Fibroblast of villous mesenchyme (primary cell): Measurements from ENCODE around the gene HBP1. TPM values are rescaled to one million over a fixed set of nuclear protein-coding genes. Genes with fewer than 3 reads are reported as not detected.
"Not testable (repeated sequence)": the region's sequence is repeated elsewhere in the genome, so short reads cannot be mapped to it uniquely, and the experiment has no call there.

Source experiments
- DNase-seq: peaks from one replicate; pipeline ENCODE4 v3.0.0-alpha.2; 2010; ENCODE audit warnings: low read depth
- H3K4me3 ChIP-seq: 2 replicates; pipeline ENCODE4 v1.5.1; 2011; ENCODE audit warnings: low read depth, mild to moderate bottlenecking, low read length
- CTCF ChIP-seq: IDR thresholded peaks from 2 replicates; pipeline ENCODE4 v1.5.1; 2012; ENCODE audit warnings: low read depth, mild to moderate bottlenecking, low read length; ENCODE audit not compliant: insufficient read depth
- total RNA-seq: library from RNA; depleted of rRNA; stranded (reverse); fragments of >200 nt; gene quantifications from 2 replicates; pipeline ENCODE4 v1.2.3, GENCODE V29; 2012

HBP1 gene
- total RNA-seq, 1 donor = 66.9 TPM

GRCh38 chr7:107128748-107129147 is 40.1 kb upstream of the HBP1 start:
- no peak for TF ChIP-seq CTCF
- no peak overlapping the region for H3K4me3 ChIP-seq
- DNase-seq = no peak

DNA sequence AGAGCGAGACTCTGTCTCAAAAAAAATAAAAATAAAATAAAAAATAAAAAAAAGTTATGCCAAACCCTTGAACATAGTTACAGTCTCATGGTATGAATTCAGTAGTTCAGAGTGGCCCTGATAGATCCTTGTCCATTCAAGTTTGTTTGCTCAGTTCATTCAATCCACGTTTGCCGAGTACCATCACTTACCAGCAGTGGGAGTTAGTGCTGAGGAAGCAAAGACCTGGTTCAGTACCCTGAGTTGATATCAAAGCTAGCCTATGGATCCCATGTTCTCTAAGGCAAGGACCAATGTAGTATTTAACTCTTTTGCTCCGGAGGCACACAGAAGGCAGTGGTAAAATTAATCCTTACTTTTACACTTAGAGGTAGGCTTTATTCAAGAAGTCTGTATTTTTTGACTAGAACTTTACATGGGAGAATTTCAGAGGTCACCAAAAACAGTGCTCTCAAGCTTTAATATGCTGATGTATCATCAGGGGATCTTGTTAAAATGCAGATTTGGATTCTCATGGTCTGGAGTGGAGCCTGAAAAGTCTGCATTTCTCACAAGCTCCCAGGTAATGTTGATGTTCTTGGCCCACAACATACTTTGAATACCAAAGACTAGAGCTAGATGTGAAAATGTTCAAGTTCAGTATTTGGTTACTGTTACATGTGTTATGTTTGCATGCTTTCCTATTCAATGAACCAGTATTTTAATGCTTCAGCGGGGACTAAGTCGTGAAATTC is 38.1 kb upstream of the HBP1 start:
- H3K4me3 ChIP-seq = no peak overlapping the region
- DNase-seq = no peak
- peak; percentile 21 for TF ChIP-seq CTCF

GRCh38 chr7:107133396-107133795 is 35.4 kb upstream of the HBP1 start:
- no peak overlapping the region for H3K4me3 ChIP-seq
- no peak for DNase-seq
- TF ChIP-seq CTCF = no peak

GRCh38 chr7:107138696-107139420 is 29.9 kb upstream of the HBP1 start:
- H3K4me3 ChIP-seq = no peak overlapping the region
- no peak for TF ChIP-seq CTCF
- peak; percentile 64 for DNase-seq

DNA sequence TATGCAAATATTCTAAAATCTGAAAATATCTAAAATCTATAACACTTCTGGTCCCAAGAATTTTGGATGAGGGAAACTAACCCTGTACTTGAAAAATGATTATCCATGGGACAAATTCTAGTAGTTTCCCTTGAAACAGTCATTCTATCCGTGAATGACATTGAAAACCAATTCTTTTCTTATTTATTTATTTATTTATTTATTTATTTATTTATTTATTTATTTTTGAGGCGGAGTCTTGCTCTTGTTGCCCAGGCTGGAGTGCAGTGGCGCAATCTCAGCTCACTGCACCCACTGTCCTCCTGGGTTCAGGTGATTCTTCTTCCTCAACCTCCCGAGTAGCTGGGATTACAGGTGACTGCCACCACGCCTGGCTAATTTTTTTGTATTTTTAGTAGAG is 24.9 kb upstream of the HBP1 start:
- not testable (repeated sequence) for DNase-seq, H3K4me3 ChIP-seq

- TF ChIP-seq CTCF = no peak
- peak; percentile 68 for DNase-seq
Measured at GRCh38 chr7:107145067-107145838, 23.6 kb upstream of the HBP1 start.

More at GRCh38 chr7:107145067-107145838, 23.6 kb upstream of the HBP1 start:
- H3K4me3 ChIP-seq = no peak overlapping the region
